Measurements from ENCODE around the gene CALHM3.
"Not testable (repeated sequence)": the region's sequence is repeated elsewhere in the genome, so short reads cannot be mapped to it uniquely, and the experiment has no call there.

CALHM3 gene

DNA sequence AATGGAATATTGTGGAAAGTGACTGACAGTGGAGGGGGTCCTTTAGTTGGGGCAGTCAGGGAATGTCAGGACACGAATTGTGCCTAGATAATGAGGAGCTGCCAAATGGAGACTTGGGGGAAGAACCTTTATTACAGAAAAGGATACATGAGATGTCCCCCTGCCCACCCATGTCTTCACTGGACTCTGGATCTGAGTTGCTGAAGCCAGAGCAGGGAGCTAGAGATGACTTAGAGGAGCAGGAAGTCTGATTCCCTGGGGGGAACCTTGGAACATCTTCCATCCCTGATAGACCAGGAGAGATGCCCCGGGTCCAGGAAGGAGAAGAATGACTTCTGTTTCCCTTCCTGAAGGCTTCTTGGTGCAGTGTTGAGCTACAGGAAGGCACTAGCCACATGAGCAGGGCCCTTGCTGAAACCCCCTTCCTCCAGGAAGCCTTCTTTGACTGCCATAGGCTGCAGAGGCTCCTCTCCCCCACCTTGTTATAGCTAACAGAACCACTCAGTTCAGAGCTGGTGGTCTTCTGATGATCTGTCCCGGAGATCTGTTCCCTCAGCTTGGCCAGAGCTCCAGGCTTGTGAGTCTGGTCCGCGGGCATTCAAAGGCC lies 13.7 kb upstream of the CALHM3 start:
- DNase-seq (ENCODE audit: low spot score): no peak
- no peak for TF ChIP-seq CTCF (IDR thresholded peaks at IDR 0.05; ENCODE audit: extremely low read depth, missing control alignments)

GRCh38 chr10:103491729-103492364 lies 12.8 kb upstream of the CALHM3 start:
- TF ChIP-seq CTCF (IDR thresholded peaks at IDR 0.05; ENCODE audit: extremely low read depth, missing control alignments): no peak
- no peak for DNase-seq (ENCODE audit: low spot score)

- no peak for DNase-seq (ENCODE audit: low spot score)
- TF ChIP-seq CTCF (IDR thresholded peaks at IDR 0.05; ENCODE audit: extremely low read depth, missing control alignments): no peak
These were observed 11.9 kb upstream of the CALHM3 start for GRCh38 chr10:103490986-103491314.

DNA sequence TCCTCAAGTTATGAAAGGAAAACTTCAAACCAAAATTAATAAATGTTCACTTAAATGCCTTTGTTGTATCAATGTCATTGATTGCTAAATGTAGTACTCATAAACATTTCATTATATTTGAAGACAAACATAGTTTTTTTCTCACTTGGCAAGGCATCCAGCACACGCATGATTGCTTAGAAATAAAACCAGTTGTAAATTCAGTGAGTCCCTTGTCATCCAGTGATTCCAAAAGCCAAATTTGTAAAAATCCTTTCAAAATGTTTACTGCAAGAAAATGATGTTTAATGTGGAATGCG lies 8.3 kb upstream of the CALHM3 start:
- no peak for DNase-seq (ENCODE audit: low spot score)
- TF ChIP-seq CTCF (IDR thresholded peaks at IDR 0.05; ENCODE audit: extremely low read depth, missing control alignments): no peak

- DNase-seq (ENCODE audit: low spot score): not testable (repeated sequence)
These were observed 7.8 kb upstream of the CALHM3 start for GRCh38 chr10:103486635-103487409.

- DNase-seq (ENCODE audit: low spot score): peak; percentile 79
- TF ChIP-seq CTCF (IDR thresholded peaks at IDR 0.05; ENCODE audit: extremely low read depth, missing control alignments): peak; percentile 36
These were observed 3.0 kb upstream of the CALHM3 start for GRCh38 chr10:103481974-103482531.

GRCh38 chr10:103480521-103480920 lies 1.5 kb upstream of the CALHM3 start:
- DNase-seq (ENCODE audit: low spot score): no peak
- TF ChIP-seq CTCF (IDR thresholded peaks at IDR 0.05; ENCODE audit: extremely low read depth, missing control alignments): no peak
